ENCODE results near the gene MICOS13.

- TF ChIP-seq POLR2A (IDR thresholded peaks at IDR 0.05; ENCODE audit: low read depth, low read length): no peak
- TF ChIP-seq CTCF (IDR thresholded peaks at IDR 0.05; ENCODE audit: extremely low read depth in 1 of 2, insufficient read depth in 1 of 2, low read depth in 1 of 2, low read length in 2 of 2): no peak
- TF ChIP-seq MAX (IDR thresholded peaks at IDR 0.05; ENCODE audit: insufficient read depth, insufficient read length): no peak
- TF ChIP-seq POLR2AphosphoS5 (IDR thresholded peaks at IDR 0.05; ENCODE audit: insufficient read depth, low read depth, low read length): no peak
- TF ChIP-seq MYC (IDR thresholded peaks at IDR 0.05; ENCODE audit: low read depth, low read length): no peak
Measured at GRCh38 chr19:5676772-5677105, 3.6 kb downstream of the MICOS13 start.
